ENCODE data around the gene FGF19.

Gene FGF19

GRCh38 chr11:69746140-69746539 lies 42.3 kb upstream of the FGF19 start:
- H3K4me3 ChIP-seq (ENCODE audit: low read depth, low read length) = no peak overlapping the region
- TF ChIP-seq CTCF (IDR thresholded peaks at IDR 0.05; ENCODE audit: low read depth, low read length) = no peak

DNA sequence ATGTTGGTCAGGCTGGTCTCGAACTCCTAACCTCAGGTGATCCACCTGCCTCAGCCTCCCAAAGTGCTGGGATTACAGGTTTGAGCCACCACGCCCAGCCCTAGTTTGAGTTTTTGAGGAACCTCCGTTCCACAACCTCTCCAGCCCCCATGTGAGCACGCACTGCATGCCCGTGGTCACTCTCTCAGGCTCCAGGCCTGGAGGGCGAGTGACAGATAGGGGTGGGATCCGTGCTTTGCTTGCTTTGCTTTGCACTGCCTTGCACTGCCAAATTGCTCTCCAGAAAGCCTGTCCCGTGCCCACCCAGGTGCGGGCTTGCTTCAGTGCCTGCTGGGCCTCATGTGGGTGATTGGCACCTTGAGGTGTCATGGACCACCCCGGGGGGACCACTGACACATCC lies 41.4 kb upstream of the FGF19 start:
- no peak for TF ChIP-seq CTCF (IDR thresholded peaks at IDR 0.05; ENCODE audit: low read depth, low read length)
- H3K4me3 ChIP-seq (ENCODE audit: low read depth, low read length) = no peak overlapping the region

GRCh38 chr11:69744435-69744834 lies 40.6 kb upstream of the FGF19 start:
- TF ChIP-seq CTCF (IDR thresholded peaks at IDR 0.05; ENCODE audit: low read depth, low read length) = no peak
- no peak overlapping the region for H3K4me3 ChIP-seq (ENCODE audit: low read depth, low read length)

DNA sequence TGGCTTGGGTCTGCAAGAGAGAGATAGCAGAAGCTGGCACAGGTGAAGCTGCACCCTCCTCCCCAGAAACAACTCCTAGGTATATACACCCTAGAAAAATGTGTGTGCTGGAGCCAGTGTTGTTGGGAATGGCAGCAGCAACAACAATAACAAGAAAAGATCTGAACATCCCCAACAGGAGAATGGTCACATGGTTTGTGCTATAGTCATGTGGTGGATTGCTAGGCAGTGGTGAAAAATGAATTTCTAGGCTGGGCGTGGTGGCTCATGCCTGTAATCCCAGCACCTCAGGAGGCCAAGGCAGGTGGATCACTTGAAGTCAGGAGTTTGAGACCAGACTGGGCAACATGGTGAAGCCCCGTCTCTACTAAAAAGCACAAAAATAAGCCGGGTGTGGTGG lies 31.0 kb upstream of the FGF19 start:
- no peak for TF ChIP-seq CTCF (IDR thresholded peaks at IDR 0.05; ENCODE audit: low read depth, low read length)
- H3K4me3 ChIP-seq (ENCODE audit: low read depth, low read length) = no peak overlapping the region

DNA sequence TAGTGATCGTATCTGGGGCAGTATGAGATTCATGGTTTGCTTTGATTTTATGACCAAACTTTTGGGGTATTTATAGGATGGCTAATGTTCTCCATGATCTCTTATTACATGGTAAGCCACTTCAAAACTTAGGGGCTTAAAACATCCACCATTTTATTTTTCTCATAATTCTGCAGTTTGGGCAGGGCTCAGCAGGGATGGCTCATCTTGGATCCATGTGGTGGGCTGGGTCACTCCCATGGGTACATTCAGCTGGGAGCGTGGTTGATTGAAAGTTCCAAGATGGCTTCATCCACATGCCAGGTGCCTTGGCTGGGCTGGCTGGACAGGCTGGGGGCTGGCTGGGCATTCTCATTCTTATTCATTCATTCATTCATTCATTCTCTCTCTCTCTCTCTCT lies 30.5 kb upstream of the FGF19 start:
- TF ChIP-seq CTCF (IDR thresholded peaks at IDR 0.05; ENCODE audit: low read depth, low read length) = no peak
- H3K4me3 ChIP-seq (ENCODE audit: low read depth, low read length) = no peak overlapping the region

DNA sequence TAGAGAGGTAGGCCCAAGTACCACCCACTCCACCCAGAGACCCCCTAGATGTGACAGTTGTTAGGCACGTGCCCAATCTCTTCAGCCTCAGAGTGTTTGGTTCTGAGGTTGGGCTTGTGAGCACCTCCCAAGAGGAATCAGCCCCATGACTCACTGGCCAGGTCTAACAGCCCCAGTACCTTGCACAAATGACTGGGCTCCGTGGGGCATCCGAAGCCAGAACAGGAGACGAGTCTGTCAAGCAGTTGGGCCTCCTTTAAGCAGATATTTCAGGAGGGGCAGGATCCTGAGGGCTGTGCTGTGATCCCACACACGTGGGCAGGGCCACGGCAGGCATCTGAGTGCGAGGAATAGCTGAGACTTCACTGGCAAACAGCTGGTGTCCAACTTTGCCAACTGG lies 29.1 kb upstream of the FGF19 start:
- no peak for TF ChIP-seq CTCF (IDR thresholded peaks at IDR 0.05; ENCODE audit: low read depth, low read length)
- H3K4me3 ChIP-seq (ENCODE audit: low read depth, low read length) = no peak overlapping the region

- TF ChIP-seq CTCF (IDR thresholded peaks at IDR 0.05; ENCODE audit: low read depth, low read length) = no peak
- H3K4me3 ChIP-seq (ENCODE audit: low read depth, low read length) = no peak overlapping the region
Observed at GRCh38 chr11:69731110-69731509, 27.3 kb upstream of the FGF19 start.
